Occipital lobe (tissue), 2 donors: ENCODE results near the gene FKRP. TPM values are rescaled to one million over a fixed set of nuclear protein-coding genes. Genes with fewer than 3 reads are reported as not detected.
"Not testable (repeated sequence)": the region's sequence is repeated elsewhere in the genome, so short reads cannot be mapped to it uniquely, and the experiment has no call there.

ENCODE experiments used
- DNase-seq: peaks from one replicate; lab custom pipeline; 2025; lab: John Stamatoyannopoulos, UW
- total RNA-seq: library from RNA; depleted of rRNA; stranded (reverse); fragments of >200 nt; gene quantifications from one replicate; pipeline ENCODE4 v1.2.3, GENCODE V29; 2014

FKRP gene, protein sequence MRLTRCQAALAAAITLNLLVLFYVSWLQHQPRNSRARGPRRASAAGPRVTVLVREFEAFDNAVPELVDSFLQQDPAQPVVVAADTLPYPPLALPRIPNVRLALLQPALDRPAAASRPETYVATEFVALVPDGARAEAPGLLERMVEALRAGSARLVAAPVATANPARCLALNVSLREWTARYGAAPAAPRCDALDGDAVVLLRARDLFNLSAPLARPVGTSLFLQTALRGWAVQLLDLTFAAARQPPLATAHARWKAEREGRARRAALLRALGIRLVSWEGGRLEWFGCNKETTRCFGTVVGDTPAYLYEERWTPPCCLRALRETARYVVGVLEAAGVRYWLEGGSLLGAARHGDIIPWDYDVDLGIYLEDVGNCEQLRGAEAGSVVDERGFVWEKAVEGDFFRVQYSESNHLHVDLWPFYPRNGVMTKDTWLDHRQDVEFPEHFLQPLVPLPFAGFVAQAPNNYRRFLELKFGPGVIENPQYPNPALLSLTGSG
- total RNA-seq: 11.7 TPM

DNA sequence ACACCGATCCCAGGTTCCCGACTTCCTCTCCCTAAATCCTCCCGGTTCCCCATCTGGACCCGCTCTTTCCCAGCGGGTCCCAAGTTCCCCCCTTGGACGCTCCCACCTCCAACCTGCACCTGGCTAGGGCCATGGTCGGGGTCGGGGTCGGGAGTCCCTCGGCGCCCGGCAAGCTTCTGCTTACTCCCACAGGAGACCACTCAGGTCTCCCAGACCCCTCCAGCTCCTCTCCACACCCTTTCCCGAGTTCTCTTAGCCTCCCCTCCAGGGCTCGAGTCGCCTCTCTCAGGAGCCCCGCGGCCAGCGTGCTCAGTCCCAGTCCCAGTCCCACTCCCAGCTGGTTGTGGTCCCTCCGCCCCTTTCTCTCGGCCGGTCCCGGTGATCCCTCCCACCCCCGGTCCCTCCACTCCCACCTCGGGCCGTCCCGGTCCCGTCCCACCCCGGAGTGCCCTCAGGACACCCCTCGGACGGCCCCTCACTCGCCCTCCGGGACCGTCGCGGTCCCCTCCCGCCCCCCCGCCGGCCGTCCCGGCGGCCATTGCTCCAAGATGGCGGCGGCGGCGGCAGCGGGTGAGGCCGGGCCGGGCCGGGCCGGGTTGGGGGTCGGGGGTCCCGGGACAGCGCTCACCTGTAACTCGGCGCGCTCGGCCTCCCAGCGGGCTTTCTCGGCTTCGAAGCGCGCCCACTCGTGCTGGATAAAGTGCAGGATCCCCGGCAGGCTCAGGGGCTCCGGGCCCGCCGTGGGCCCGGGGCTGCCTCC, at the start of gene FKRP:
Gene FKRP (plus strand): TSS at position 537 of the 760 bp plus-strand sequence. CDS start 9,394 bp downstream, outside the sequence.
- DNase-seq: no peak

DNA sequence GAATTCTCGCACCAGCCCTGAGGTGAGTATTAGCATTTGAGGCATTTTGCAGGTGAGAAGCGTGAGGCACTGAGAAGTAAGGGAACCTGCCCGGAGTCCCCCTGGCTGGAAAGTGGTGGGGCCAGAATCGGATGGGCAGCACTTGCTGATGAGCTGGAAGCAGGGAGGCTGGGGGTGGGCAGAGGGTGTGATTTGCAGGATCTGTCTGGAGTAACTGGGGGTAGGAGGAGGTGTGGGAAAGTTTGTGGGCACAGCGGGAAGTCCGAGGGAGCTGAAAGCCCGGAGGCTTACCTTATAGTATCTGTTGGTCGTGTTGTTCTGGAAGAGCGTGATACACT, 49.0 kb upstream of the FKRP start:
- DNase-seq: no peak

DNA sequence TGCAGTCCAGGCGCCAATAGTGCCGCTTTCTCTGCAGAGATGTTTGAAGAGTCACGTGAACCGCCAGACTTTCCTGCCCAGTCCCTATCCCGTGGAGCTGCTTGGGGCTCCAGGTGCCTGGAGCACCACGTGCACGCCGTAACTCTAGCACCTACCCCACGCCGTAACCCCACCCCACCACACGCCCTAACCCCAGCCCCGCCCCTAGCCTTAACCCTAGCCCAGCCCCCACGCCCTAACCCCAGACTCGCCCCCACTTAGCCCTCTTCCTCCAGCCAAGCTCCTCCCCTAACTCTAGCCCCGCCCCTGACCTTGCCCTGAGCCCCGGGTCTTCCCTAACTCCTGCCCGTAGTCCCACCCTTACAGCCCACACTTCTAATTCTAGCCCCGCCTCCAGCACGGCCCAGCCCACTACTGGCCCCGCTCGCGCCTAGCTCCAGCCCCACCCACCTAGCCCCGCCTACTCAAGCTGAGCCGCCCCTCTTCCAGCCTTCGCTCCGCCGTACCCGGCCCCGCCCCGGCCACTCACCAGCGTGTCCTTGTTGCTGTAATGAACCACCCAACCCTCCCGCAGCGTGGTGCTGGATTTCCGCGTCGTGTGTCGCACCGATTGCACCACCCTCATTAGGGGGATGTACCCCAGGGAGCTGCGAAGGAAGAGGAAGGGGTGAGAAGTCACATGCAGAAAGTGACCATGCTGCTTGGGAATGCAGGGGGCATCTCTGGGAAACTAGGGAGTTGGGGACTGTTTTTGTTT, 48.5 kb upstream of the FKRP start:
- DNase-seq: peak; percentile 21

DNA sequence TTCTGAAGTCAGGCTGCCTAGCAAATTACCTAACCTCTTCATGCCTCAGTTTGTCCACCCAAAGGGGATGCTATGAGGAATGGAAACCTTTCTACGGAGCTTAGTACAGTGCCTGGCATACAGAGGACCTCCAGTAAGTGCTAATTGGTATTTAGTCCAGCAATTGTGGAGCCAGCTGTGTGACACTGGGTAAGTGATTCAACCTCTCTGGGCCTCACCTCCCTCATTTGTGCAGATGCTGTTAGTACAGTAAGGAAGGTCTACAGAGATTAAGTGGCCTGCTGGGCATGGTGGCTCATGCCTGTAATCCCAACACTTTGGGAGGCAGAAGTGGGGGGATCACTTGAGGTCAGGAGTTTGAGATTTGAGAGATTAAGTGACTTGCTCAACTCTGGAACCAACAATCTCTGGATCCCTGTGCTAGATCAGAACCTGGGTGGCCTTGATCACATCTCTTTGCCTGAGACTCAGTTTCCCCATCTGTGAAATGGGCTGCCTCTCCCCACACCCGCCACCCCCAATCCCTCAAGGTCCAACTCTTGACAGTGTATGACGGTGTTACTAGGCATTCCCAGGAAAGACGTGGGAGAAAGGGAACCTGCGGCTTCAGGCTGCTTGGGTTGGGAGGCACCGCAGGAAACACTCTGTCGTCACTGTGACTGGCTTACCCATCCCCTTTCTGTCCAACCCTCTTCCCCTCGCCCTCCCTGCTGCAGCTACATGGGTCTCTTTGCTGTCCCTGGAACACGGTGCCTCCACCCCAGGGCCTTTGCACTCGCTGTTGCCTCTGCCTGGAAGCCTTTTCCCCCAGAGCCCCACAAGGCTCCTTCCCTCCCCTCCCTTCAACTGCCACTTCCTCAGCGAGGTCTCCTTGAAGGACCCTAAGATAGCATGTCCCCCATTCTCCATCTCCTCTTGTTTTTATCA, 47.2 kb upstream of the FKRP start:
- DNase-seq: no peak

DNA sequence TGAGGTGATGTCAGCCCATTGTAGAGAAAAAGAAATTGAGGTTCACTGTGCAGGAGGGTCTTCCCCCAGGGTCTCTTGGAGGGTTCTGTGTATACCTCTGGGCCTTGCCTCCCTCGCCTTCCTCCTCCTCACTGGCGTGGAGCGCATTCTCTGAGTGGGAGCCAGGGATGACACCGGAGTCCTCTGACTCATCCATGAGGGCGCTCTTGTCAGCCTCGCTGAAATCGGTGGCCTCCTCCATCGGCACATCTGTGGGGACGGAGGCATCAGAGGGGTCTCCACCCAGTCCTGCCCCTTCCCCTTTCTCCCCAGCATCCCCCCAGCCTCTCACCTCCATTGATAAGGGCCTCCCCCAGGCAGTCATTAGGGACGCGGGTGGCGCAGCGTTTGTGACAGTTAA, 45.2 kb upstream of the FKRP start:
- no peak for DNase-seq

DNA sequence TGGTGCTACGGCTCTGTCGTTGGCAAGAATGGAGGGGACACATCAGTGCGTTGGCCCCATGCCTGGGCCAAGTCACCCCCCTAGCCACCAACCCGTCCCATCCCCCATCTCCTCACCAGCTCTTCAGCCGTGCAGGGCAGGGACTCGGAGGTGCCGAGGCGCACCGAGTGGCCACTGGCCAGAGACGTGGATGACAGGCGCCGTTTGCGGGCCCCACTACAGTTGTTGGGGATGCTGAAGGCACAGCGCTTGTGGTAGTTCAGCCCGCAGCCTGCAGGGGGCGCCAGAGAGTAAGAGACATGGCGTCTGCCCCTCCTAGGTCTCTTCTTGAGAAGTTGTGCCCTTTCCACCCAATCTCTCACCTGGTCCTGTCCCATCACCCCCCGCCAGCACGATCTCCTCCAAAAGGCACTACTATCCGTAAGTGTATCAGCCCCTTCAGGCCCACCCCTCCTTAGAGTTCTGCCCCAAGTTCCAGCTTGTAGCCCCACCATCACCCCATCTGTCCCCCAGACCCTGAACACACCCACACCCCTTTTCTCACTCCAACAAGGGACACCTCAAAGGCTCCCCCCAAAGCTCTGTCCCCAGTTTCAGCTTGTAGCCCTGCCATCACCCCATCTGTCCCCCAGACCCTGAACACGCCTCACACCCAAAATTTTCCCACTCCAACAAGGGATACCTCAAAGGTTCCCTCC, 41.3 kb upstream of the FKRP start:
- peak; percentile 17 for DNase-seq

DNA sequence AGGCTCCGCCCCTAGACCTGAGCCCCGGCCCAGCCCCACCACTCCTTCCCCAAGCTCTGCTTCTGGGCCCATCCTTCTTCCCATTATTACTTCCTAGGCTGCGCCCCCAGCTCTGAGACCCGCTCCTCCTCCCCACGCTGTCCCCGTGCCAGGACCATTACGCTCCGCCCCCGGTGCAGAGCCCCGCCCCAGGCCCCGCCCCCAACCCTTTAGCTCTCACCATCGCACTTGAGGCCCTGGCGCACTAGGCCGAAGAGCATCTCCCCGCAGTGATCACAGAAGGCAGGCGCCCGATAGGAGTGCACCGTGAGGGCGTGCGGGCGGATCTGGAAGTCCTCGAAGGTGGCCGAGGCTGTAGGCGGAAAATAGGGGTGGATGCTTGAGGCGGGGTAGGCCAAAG, 35.2 kb upstream of the FKRP start:
- no peak for DNase-seq

DNA sequence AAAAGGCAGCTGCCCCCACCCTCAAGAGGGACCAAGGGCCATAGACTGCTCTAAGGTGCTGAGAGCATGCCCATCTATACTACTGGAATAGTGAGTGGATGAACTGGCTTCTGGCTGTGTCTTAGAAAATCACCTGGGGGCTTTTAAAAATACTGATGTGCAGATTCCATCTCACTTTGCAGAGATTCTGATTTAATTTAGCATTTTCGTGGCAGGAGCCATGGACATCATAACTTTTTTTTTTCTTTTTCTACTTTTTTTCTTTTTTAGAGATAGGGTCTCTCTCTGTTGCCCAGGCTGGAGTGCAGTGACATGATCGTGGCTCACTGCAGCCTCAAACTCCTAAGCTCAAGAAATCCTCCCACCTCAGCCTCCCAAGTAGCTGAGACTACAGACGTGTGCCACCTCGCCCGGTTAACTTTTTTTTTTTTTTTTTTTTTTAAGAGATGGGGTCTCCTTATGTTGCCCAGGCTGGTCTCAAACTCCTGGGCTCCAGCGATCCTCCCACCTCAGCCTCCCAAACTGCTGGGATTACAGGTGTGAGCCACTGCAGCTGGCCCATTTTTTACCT, 33.0 kb upstream of the FKRP start:
- DNase-seq: not testable (repeated sequence)

DNA sequence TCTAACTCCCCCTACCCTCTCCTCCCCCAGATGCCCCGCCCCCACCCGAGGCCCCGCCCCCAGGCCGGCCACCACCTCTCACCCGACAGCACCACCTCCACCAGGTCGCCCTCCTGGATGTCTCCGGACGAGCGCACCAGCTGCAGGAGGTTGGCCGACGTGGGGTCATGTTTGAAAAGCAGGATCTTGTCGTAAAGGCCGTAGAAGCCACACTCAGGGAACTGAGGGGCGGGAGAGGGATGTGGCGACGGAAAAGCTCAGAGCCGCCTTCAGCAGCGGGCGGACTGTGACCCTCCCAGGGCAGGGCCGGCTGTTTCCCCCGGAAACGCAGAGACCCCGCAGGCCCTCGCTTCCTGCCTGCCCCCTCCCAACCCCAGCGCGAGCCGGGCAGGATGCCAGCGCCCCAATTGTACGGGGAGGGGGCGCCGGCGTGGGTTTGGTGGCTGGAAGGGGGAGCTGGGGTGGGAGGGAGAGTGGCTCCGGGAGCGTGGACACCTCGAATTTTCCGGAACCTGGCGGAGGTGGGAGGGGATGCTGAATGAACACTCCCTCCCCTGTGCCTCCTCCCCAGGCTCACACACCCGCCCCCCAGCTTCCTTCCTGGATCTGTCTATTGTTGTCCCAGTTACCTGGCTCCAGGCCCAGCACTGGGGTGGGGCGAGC, 31.9 kb upstream of the FKRP start:
- DNase-seq: peak; percentile 55

DNA sequence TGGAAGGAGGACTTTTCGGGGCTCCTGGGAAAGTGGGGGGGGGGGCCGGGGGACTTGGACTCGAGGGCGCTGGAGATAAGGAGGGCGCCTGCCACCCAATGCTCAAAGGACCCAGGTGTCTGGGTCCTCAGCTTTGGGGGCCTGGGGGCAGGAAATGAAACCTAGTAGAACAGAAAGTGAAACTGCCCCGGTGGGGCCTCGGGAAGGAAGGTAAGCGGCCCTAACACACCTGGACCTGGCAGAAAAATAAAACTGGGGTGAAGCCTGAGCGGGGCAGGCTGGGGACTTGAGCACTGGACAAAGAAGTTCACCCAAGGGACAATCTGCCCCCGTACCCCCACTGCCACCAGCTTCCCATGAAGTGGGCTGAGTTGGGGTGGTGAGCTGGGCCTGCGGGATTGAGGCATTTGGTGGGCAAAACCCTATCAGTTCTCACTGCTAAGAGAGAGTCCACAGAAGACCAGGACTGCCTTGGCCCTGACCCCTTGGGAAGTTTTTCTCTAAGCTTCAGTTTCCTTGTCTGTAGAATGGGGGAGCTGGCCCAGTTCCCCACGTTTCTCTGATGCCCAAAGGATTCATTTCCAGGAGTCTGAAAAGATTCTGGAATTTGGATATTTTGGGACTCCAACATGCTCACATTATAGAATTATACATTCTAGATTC, 31.3 kb upstream of the FKRP start:
- no peak for DNase-seq

DNA sequence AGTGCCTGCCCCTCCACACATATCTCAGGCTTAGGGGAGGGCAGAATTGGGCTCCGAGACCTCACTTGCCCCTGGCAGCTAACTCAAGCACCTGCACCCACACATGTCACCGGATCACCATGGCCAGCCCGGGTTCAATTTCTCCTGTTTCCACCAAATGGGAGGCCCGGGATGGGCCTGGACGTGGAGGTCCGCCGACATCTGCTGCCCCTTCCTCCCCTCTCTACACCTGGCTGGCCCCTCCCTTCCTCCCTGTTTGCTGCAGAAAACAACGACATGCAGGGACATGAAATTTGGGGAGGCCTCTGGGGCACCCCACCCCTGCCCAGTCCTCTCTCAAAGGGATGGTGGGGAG, 30.3 kb upstream of the FKRP start:
- DNase-seq: no peak

DNA sequence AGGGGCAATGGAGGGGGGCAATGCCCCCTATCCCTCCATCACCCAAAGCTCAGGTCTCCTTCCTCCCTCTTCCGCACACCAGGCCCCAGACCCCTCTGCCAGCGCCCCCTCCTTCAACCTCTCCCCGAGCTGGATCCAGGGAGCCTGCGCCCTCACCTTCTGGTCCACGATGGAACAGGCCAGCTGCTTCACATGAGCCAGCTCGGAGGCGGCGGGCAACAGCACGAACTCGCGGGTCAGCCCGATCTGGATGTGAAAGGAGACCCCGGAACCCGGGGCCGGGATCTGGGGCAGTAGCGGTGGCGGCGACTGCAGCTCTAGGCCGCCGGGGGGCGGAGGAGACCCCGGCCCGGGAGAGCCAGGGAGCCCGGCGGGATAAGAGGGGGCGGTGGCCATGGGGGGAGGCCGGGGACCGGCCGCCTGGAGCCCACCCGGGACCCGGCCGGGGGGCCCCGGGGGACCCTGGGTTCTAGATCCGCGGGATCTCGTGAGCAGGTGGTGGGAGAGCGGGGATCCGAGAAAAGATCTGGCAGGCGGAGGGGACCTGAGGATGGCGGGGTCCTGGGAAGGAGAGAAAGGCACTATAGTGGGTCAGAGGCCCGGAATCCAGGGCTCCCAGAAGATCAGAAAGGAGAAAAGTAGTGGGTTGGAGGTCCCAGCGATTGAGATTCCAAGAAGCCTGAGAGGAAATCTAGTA, 29.7 kb upstream of the FKRP start:
- DNase-seq: no peak

DNA sequence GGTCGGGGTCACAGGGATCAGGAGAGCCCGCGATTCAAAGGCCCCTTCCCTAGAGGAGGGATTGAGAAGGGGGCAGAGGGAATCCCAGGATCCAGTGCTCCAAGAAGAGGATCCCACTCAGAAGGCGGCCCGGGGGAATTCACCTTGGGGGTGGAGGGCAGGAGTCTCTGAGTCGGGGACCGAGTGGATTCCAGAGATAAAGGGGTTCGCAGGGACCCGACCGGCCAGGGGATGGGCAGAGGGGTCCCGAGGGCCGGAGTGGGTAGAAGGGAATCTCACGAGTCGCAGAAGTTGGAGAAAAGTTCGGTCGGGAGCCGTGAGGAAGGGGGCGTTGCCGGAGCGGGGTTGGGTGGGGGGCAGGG, 29.2 kb upstream of the FKRP start:
- DNase-seq: no peak

DNA sequence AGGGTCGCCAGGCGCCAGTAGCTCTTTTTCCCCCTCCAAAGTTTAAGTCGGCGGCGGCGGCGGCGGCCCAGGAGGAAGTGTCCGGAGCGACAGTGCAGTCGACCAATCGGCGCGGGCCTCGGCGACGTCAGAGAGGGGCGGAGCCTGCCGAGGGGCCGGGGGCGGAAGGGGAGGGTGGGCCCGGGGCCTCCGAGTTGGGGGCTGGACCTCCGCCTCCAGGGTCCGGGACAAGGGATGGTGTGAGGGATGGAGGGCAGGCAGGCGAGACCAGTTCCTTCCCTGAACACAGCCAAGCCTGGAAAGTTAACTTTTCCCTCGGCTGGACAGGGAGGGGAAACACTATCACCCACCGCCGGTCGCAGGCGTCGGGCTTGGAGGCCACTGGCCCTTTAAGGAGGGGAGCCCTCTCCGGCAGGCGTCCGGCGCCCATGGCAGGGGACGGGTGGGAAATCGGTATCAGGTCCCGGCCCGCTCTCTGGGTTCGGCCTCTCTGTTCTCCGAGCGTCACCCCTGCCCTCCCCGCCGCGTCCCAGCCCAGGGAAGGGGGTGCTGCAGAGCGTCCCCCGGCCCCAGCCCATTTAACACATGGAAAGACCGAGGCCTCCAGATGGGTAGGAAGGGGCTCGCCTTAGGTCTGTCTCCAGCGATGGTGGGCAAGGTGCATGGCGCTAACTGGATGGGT, 28.7 kb upstream of the FKRP start, which contains the start of gene PRKD2:
Gene PRKD2 (minus strand): TSS at position 81 of the 682 bp plus-strand sequence. CDS start 744 bp downstream, outside the sequence.
- DNase-seq: peak; percentile 63

DNA sequence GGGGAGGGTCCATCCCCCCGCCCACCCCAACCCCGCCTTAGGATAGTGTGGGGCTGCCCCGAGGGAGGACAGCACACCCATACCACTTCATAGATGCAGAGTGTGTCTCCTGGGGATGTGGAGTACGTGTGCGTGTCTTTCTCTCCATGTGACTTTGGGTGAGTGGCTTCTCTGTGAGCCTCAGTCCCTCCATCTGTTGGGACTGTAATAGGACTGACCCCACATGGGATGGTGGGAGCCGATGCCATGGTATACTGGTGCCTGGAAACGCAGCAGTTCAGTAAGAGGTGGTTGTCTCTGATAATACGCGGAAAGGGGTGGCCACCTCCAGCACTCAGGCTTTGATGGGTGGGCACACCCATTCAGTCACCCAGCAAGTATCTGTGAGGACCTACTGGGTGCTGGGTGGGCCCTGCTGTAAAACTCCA, 28.1 kb upstream of the FKRP start:
- no peak for DNase-seq

DNA sequence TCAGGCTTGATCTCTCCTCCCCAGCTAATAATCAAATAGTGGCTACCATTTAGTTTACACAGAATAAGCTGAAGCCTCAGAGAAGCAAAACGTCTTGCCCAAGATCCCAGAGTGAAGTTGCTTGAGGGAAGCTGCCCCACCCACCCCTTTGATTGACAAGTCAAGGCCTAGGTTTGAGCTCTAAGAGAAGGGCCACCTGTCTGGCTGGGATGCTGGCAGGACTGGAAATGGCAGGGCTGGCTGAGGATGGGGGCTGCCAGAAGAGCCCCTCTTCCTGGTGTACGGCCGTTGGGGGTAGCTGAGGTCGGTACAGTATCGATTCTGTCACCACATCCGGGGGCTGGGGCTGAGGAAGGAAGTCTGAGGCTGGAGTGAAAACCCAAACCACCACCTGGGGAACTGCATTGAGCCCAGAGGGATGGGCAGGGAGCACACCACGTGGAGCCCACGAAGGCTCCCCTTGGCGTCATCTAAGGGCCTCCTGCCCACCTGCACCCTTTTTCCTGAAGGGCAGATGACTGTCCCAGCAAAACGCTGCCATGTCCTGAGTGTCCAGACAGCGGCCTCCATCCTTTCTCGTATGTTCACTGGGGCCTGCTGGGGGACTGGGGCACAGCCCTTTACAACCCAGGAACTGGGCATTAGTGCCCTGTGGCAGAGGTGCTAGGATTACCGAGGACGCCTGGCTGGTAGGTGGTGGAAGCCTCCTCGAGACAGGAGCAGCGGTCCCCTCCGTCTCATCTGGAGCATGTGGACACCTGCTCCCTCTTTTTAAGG, 27.5 kb upstream of the FKRP start:
- no peak for DNase-seq
